Stimulated activated CD8-positive, alpha-beta memory T cell treated with anti-CD3 and anti-CD28 coated beads, Interleukin-7, amount 100 ng/mL, for 48 hours (primary cell): Measurements from ENCODE around the gene RPS10.
"Not testable (repeated sequence)": the region's sequence is repeated elsewhere in the genome, so short reads cannot be mapped to it uniquely, and the experiment has no call there.

Source experiments
- DNase-seq, 2 donors: peaks; one replicate each; pipeline ENCODE4 v3.0.0-alpha.2; 2020; ENCODE audit warnings: low read depth in 1 of 2; ENCODE audit errors: extremely low read depth in 1 of 2

The RPS10 gene

DNA sequence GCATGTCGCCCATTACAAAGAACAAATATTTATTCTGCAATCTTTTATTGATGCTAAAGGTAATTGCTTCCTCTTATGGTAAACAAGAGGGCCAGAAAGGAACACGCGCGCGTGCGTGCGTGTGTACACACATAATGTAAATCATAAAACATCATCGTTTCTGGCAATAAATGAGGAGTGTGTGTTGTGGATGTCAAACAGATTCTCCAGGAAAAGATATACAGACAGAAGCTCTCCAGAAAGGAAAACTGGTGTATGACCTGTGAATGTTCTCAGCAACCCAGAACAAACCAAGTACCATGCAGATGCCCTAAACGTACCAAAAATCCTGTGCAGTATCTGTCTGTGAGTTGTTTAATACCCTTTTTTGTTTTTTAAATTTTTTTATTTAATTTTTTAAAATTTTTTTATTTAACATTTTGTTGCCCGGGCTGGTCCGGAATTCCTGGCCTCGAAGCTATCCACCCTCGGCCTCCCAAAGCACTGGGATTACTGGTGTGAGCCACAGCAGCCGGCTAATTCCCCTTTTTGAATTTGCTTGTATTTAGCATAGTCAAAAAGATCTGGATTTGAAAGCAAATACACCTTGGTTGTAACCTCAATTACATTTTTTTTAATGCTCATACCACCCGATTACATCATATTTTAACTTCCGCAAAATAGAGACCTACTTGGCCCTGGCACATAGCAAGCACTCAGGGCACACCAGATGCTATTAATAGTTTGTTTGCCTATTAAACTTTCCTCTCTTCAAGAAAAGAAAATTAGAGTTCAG, 32.5 kb downstream of the RPS10 start:
- no peak for DNase-seq

DNA sequence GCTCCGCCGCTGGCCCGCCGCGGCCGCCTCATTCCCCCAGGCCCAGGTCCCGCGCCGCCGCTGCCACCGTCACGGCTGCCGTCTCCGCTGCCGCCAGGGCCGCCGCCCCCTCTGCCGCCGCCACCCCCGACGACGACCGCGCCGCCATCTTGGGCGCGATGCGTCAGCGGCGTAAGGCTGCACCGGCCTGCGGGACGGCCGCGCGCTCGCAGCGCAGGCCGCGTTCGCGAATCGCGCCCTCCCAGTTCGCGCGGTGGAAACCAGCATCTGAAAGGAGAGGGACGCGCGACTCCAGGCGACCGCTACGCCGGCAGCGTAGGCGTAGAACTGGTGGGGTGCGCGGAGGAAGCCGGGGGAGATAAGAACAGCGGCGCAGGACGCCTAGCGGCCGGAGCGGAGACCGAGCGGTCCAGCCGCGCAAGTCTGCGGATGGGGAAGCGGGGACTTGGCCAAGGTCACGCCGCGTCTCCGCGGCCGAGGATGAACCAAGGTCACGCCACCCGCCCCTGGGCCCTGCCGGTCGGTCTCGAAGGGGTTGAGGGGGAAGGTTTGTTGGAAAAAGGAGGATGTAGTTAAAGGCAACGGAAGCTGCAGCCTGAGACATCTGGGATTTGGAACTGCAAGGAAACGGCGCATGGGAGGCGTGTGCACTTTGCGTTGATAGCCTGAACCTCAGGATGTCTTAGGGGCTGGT, 33.2 kb downstream of the RPS10 start, which contains the start of gene NUDT3:
TSS of gene NUDT3 (minus strand) at position 173 of the 694 bp plus-strand sequence. CDS start 307 bp downstream, outside the sequence.
- DNase-seq = peak; percentile 88 to 91

GRCh38 chr6:34391786-34392496, 33.9 kb downstream of the RPS10 start:
- peak in 1 of 2 donors; percentile 32 for DNase-seq

GRCh38 chr6:34391473-34391785, 34.4 kb downstream of the RPS10 start:
- no peak for DNase-seq

DNA sequence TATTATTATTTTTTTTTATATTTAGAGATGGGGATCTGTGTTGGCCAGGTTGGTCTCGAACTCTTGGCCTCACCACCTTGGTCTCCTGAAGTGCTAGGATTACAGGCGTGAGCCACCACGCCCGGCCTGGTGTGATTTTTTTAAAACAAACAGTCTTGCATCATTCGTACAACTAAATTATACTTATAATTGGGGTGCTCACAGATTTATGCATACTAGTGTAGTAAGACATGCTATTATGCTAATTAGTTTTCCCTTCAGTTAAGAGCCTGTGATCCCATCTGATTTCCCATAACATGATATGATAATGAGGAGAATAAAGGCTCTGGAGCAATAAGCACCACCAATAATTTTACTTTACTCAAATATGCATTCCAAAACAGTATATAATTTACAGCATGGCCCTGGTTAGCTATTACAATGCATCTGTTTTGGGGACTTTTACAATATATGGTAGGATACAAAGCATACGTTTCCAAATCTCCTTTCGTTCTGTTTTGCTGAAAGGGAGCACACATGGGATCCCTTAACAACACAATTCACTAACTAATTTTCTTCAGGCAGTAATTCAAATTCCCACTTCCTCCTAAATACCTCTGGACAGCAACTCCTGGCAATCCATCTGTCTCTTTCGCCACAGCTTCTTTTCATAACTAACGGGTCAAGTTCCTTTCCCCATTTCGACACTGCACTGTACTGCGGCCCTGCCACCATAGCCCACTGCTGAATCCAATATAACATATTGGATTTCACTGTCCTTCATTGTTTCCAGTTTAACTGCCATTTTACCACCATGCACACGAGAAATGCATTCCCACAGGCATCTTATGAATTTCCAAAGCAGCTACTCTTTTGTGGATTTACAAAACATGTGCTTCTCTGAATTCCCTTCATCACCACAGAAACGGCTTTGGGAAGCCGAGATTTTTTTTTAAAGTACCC, 35.1 kb downstream of the RPS10 start:
- DNase-seq = no peak

- no peak for DNase-seq
These were observed 36.8 kb downstream of the RPS10 start for GRCh38 chr6:34389034-34389433.

GRCh38 chr6:34388421-34388820, 37.4 kb downstream of the RPS10 start:
- DNase-seq = no peak

- DNase-seq = no peak
These were observed 39.3 kb downstream of the RPS10 start for GRCh38 chr6:34386316-34387137.

- DNase-seq = no peak
These were observed 40.1 kb downstream of the RPS10 start for GRCh38 chr6:34385793-34386195.

GRCh38 chr6:34384321-34385153, 41.3 kb downstream of the RPS10 start:
- no peak for DNase-seq

- DNase-seq = no peak
These were observed 42.1 kb downstream of the RPS10 start for GRCh38 chr6:34383656-34384320.

GRCh38 chr6:34383161-34383631, 42.7 kb downstream of the RPS10 start:
- DNase-seq = no peak

DNA sequence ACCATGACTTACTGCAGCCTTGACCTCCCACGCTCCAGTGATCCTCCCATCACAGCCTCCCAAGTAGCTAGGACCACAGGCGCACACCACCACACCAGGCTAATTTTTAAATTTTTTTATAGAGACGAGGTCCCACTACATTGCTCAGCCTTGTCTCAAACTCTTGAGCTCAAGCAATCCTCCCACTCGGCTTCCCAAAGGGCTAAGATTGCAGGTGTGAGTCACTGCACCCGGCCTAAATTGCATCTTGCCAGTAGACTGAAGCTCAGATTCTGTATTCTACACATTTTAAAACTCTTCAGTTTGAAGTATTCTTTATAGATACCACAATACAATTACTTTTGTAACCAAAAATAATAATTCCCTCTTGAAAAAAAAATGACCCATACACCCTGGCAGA, 44.8 kb downstream of the RPS10 start:
- no peak for DNase-seq

DNA sequence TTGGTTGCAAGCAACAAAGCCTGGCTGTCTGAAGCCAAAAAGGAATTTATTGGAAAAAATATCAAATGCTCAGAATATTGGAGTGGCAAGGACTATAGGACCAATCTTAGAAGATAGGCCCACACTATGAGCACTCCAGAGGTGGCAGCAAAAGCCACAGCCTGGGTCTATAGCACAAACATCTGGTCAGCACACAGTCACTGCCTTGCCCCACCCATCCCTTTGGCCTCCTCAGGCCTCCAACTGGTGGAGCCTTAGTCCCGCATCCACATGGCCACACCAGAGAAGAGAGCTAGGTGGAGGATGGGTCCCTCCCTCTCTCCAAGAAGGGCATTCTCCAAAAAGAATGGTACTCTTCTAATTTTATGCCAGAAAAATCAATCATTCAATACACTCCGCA, 47.4 kb downstream of the RPS10 start:
- DNase-seq = no peak

DNA sequence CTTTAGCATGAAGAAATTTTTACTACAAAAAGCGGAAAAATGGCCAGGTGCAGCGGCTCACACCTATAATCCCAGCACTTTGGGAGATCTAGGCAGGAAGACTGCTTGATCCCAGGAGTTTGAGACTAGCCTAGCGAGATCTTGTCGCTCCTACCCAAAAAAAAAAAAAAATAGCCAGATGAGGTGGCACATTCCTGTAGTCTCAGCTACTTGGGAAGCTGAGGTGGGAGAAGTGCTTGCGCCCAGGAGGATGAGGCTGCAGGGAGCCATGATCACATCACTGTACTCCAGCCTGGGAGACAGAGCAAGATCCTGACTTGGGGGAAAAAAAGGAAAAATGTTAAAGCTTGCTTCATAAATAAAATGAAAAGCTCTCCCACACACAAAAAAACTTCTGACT, 47.9 kb downstream of the RPS10 start:
- DNase-seq = no peak

GRCh38 chr6:34377571-34377970, 48.3 kb downstream of the RPS10 start:
- not testable (repeated sequence) for DNase-seq

GRCh38 chr6:34375833-34376232, 50.0 kb downstream of the RPS10 start:
- no peak for DNase-seq

DNA sequence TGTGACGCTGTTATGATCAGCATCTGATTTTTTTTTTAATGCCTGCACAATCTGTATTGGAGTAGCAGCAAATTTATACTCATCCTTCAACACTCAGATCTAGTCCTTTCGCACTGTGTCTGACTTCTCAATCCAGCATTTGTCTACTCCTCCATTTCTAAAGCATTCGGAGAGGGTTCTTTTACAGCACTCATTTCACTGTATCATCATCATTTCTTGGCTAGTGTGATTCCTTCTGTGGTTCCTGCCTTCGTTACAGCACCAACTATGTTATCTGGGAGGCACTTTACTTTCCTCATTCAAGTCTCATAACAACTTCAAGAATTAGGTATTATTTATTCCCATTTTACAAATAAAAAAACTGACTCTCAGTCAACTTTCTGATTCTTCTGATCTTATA, 51.4 kb downstream of the RPS10 start:
- DNase-seq = no peak
